Testis (tissue), 2 donors: ENCODE results near the gene RGS11.

Experiments
- CTCF ChIP-seq, 3 experiments: fragments of 450-650 bp in 2 of 3; fragments of 200-600 bp in 1 of 3; sonication (generic) in 1 of 3; IDR thresholded peaks; one replicate each; pipeline ENCODE4 v1.5.1; 2016 to 2019; ENCODE audit warnings: antibody characterized with exemption in 3 of 3, mild to moderate bottlenecking in 2 of 3, moderate library complexity in 1 of 3
- POLR2A ChIP-seq: fragments of 450-650 bp; IDR thresholded peaks from one replicate; pipeline ENCODE4 v1.6.1; 2017; ENCODE audit warnings: antibody characterized with exemption, mild to moderate bottlenecking, moderate library complexity

- TF ChIP-seq CTCF (IDR thresholded peaks at IDR 0.05): no peak
- no peak for TF ChIP-seq POLR2A
These were observed 41.8 kb upstream of the RGS11 start for GRCh38 chr16:317583-317982.
